Esophagus squamous epithelium (tissue), 5 donors: Measurements from ENCODE around the gene MAP6. TPM values are rescaled to one million over a fixed set of nuclear protein-coding genes. Genes with fewer than 3 reads are reported as not detected.

Experiments
- DNase-seq: peaks from one replicate; lab custom pipeline; 2025; lab: John Stamatoyannopoulos, UW
- H3K27ac ChIP-seq, 4 donors: fragments of 200-600 bp; sonication (generic); one replicate each; pipeline ENCODE4 v1.5.1; 2016 to 2019; ENCODE audit warnings: mild to moderate bottlenecking in 1 of 4
- H3K27me3 ChIP-seq, 4 donors: fragments of 200-600 bp; sonication (generic); 1 replicate in 3 of 4; 2 replicates in 1 of 4; pipeline versions ENCODE4 v1.5.1 to v1.6.0; 2017 to 2021; ENCODE audit warnings: antibody characterized with exemption in 1 of 4
- H3K36me3 ChIP-seq, 3 donors: fragments of 200-600 bp; sonication (generic); one replicate each; pipeline ENCODE4 v1.5.1; 2016 to 2019
- H3K4me1 ChIP-seq, 3 donors: fragments of 200-600 bp; sonication (generic); one replicate each; pipeline ENCODE4 v1.5.1; 2017 to 2019
- H3K4me3 ChIP-seq, 4 donors: fragments of 200-600 bp; sonication (generic); 1 replicate in 3 of 4; 2 replicates in 1 of 4; pipeline ENCODE4 v1.5.1; 2016 to 2019; ENCODE audit warnings: mild to moderate bottlenecking in 2 of 4, moderate library complexity in 1 of 4
- H3K9me3 ChIP-seq, 3 donors: fragments of 200-600 bp; sonication (generic); one replicate each; pipeline ENCODE4 v1.5.1; 2016 to 2019
- POLR2A ChIP-seq, 4 donors: fragments of 450-650 bp; IDR thresholded peaks; one replicate each; pipeline ENCODE4 v1.6.1; 2017; ENCODE audit warnings: antibody characterized with exemption in 4 of 4, mild to moderate bottlenecking in 4 of 4, moderate library complexity in 3 of 4
- WGBS, 2 donors: methylation state at CpG; one replicate each; pipeline ENCODE4 v1.1.5; 2018; 5-methylcytosine and 5-hydroxymethylcytosine counted together
- intact Hi-C: fragments of 100-400 bp; cut with DNase I; formaldehyde crosslinking; loops from one replicate; pipeline ENCODE4 v1.15.0; 2022
- total RNA-seq, 4 donors: library from RNA; depleted of rRNA; stranded (reverse); fragments of >200 nt; gene quantifications; one replicate each; pipeline ENCODE4 v1.1.0, GENCODE V29; 2016
- TF ChIP-seq, protein P1 (sequence below), 6 experiments: fragments of 450-650 bp in 4 of 6; fragments of 200-600 bp in 2 of 6; sonication (generic) in 2 of 6; IDR thresholded peaks; one replicate each; pipeline ENCODE4 v1.5.1; 2016 to 2019; ENCODE audit warnings: antibody characterized with exemption in 6 of 6, mild to moderate bottlenecking in 4 of 6, moderate library complexity in 4 of 6
- donor health status: DM: yes; HTN: yes; CAD: no.

MAP6 gene
- total RNA-seq, 4 donors from 2014 or later, result 0.18 to 3.6 (median 0.34) TPM

DNA sequence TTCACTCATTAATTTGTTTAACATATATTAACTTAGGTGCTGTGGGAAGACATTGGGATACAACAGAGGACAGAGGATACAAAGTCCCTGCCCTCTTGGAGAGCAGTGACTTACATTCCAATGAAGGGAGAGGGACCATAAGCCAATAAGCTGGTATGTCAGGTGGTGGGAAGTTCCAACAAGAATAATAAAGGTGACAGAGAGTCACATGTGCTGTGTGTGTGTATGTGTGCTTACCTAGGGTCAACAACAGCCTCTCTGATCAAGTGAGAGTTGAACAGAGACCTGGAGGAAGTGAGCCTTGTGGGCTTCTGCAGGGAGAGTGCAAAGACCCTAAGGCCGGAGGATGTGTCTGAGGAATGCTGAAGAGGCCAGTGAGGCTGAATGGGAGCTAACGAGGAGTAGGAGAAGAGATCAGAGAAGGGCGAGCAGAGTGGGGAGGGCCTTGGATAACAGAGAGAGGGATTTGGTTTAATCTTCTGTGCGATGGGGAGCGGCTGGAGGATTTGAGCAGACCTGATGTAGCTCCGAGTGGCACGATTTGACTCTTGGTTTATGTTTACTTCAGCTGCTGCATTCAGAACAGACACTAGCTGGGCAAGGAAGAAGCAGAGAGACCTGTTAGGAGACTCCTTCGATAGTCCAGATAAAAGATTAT lies 35.3 kb downstream of the MAP6 start:
- H3K27ac ChIP-seq, result no peak overlapping the region
- H3K4me1 ChIP-seq, result peaks cover 0 to 13% (median 0%) of the 10 kb centered on the region in 3 donors
- H3K36me3 ChIP-seq, result no peaks in the 10 kb centered on the region
- no peak for DNase-seq
- H3K4me3 ChIP-seq, result no peak overlapping the region
- intact Hi-C loops, result no loop called here
- peaks cover 0 to 34% (median 0%) of the 10 kb centered on the region in 4 donors for H3K27me3 ChIP-seq
- no peaks in the 10 kb centered on the region for H3K9me3 ChIP-seq
- 69 to 78% methylated on average over 8 of the region's 8 CpGs for WGBS, 2 donors
- TF ChIP-seq, protein P1, sequence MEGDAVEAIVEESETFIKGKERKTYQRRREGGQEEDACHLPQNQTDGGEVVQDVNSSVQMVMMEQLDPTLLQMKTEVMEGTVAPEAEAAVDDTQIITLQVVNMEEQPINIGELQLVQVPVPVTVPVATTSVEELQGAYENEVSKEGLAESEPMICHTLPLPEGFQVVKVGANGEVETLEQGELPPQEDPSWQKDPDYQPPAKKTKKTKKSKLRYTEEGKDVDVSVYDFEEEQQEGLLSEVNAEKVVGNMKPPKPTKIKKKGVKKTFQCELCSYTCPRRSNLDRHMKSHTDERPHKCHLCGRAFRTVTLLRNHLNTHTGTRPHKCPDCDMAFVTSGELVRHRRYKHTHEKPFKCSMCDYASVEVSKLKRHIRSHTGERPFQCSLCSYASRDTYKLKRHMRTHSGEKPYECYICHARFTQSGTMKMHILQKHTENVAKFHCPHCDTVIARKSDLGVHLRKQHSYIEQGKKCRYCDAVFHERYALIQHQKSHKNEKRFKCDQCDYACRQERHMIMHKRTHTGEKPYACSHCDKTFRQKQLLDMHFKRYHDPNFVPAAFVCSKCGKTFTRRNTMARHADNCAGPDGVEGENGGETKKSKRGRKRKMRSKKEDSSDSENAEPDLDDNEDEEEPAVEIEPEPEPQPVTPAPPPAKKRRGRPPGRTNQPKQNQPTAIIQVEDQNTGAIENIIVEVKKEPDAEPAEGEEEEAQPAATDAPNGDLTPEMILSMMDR (IDR thresholded peaks at IDR 0.05), result no peak
- no peak for TF ChIP-seq POLR2A (IDR thresholded peaks at IDR 0.05)

DNA sequence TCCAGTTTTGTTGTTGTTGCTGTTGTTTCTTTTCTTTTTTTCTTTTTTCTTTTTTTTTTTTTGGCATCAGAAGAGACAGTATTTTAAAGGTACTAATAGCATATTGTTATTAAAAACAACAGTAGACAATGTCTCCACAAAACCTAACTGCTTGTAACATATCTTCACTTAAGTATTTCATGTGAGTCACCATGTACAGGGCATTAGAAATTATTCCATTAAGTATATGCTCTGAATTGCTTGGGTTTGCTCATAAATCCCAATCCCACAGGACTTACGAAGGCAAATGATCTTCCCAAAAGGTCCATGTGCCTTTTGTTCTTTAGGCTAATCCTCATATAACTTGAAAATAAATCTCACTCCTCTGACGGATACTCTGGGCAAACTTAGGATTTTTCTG lies 35.9 kb downstream of the MAP6 start:
- no peak for DNase-seq
- no peak overlapping the region for H3K27ac ChIP-seq
- H3K9me3 ChIP-seq, result no peaks in the 10 kb centered on the region
- H3K4me3 ChIP-seq, result no peak overlapping the region
- no peaks in the 10 kb centered on the region for H3K36me3 ChIP-seq
- 75 to 76% methylated on average over 2 of the region's 2 CpGs for WGBS, 2 donors
- TF ChIP-seq, protein P1 (IDR thresholded peaks at IDR 0.05), result no peak
- no peak for TF ChIP-seq POLR2A (IDR thresholded peaks at IDR 0.05)
- H3K4me1 ChIP-seq, result peaks cover 0 to 13% (median 0%) of the 10 kb centered on the region in 3 donors
- intact Hi-C loops, result no loop called here
- peaks cover 0 to 34% (median 0%) of the 10 kb centered on the region in 4 donors for H3K27me3 ChIP-seq

DNA sequence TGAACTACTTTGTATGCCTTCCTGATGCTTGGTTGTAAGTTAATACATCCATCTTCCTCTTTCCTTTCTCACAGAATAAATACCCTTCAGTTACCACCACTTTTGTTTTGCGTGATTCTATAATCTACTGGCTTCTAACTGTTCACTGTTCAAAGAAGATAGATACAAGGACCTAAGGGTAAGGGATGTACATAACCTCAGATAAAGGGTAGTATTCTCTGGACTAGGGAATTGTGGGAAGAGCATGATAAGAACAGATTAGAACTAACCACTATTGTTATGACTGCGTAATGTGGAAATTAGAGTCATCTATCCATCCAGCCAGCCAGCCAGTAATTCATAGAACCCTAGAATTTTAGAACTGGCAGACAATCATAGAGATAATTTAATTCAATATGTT lies 36.4 kb downstream of the MAP6 start:
- H3K4me3 ChIP-seq, result no peak overlapping the region
- peaks cover 0 to 34% (median 0%) of the 10 kb centered on the region in 4 donors for H3K27me3 ChIP-seq
- intact Hi-C loops, result no loop called here
- DNase-seq, result no peak
- no peaks in the 10 kb centered on the region for H3K9me3 ChIP-seq
- WGBS, 2 donors, result 92 to 100% methylated on average over 2 of the region's 2 CpGs
- peaks cover 0 to 13% (median 0%) of the 10 kb centered on the region in 3 donors for H3K4me1 ChIP-seq
- no peak overlapping the region for H3K27ac ChIP-seq
- no peaks in the 10 kb centered on the region for H3K36me3 ChIP-seq
- TF ChIP-seq, protein P1 (IDR thresholded peaks at IDR 0.05), result no peak
- TF ChIP-seq POLR2A (IDR thresholded peaks at IDR 0.05), result no peak

DNA sequence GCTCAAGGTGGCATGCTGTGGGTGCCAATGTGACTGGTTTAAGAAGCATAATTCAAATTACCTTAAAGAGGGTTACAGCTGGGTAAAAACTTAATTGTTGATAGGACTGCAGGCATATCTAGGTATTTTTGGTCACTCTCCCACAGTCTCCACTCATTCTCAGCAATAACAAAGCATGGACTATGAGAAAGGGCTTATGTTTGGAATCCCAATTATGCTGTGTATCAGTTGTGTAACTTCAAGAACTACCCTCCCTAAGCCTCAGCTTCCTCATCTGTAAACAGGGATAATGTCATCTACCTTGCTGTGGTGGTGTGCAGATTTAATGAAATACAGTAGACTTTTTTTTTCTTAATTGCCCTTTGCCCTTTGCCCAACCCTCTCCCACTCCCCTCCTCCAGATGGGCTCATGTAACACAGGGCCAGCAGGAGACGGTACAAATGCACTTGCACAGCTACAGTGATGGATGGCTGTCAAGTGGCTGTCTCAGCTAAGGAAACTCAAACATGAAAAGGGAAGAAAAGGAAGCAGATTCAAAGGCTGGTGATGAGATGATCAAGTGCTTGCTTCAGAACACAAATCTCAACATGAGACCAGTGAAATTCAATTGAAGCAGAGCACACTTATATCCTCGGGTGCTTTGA lies 37.6 kb downstream of the MAP6 start:
- H3K9me3 ChIP-seq, result no peaks in the 10 kb centered on the region
- intact Hi-C loops, result no loop called here
- H3K27ac ChIP-seq, result no peak overlapping the region
- H3K36me3 ChIP-seq, result no peaks in the 10 kb centered on the region
- 44 to 56% methylated on average over 1 to 2 of the region's 2 CpGs for WGBS, 2 donors
- peaks cover 0 to 25% (median 0%) of the 10 kb centered on the region in 4 donors for H3K27me3 ChIP-seq
- peaks cover 0 to 13% (median 0%) of the 10 kb centered on the region in 3 donors for H3K4me1 ChIP-seq
- DNase-seq, result no peak
- no peak overlapping the region for H3K4me3 ChIP-seq
- TF ChIP-seq POLR2A (IDR thresholded peaks at IDR 0.05), result no peak

DNA sequence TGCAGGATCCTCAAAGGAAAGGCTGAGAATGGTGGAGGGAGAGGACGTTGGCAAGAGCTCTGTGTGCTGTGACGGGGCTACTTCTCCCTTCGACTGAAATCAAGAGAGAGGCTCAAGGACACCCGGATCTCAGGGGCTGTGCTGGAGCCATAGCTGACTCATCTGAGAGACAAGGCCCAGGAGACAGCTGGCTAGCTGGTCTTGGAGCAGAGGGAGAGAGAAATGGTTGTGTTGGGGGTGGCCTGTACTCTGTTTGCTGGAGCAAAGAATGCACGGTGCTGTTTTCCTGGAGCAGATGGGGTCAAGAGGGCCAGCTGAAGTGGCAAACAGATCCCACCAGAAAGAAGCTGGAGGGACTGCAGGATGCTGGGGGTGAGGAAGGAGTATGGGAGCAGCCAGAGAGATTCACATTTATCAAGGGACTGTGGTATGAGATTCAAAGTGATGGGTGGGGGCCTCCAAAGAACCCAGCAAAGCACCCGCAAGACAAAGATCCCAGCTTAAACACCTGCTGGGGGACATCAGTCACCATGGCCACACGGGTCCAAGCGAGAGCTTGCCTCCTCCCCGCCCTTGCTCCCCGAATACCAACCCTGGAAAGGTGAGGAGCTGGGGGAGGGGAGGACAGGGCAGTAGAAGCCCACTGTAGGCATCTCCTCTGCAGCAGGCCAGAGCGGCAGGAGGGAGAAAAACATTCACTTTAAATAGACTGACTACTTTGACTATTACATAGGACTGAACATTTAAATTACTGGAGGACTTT lies 40.8 kb downstream of the MAP6 start:
- intact Hi-C loops, result no loop called here
- TF ChIP-seq, protein P1 (IDR thresholded peaks at IDR 0.05), result no peak
- no peak for TF ChIP-seq POLR2A (IDR thresholded peaks at IDR 0.05)
- Histone ChIP-seq H3K27me3 (peaks cover 0 to 17% (median 0%) of the 10 kb centered on the region in 4 donors), H3K27ac (no peak overlapping the region), H3K36me3 (no peaks in the 10 kb centered on the region), H3K4me1 (no peaks in the 10 kb centered on the region), H3K4me3 (no peak overlapping the region), H3K9me3 (no peaks in the 10 kb centered on the region)
- WGBS, 2 donors, result 81 to 84% methylated on average over 11 of the region's 11 CpGs
- no peak for DNase-seq
